Keratinocyte (primary cell): ENCODE data around the gene CPNE1.

ENCODE experiments used
- CTCF ChIP-seq, 3 experiments: IDR thresholded peaks in 1 of 3; conservative IDR thresholded peaks in 1 of 3; optimal IDR thresholded peaks in 1 of 3; 2 replicates in 2 of 3; 3 replicates in 1 of 3; pipeline versions ENCODE3 to v1.5.1; 2011; ENCODE audit warnings: low read length in 3 of 3, mild to moderate bottlenecking in 3 of 3, moderate library complexity in 2 of 3, control low read depth in 1 of 3, inconsistent platforms in 1 of 3; ENCODE audit not compliant: insufficient read depth in 2 of 3; ENCODE audit errors: extremely low read depth in 1 of 3
- EZH2 ChIP-seq: IDR thresholded peaks from one replicate; pipeline ENCODE4 v1.6.1; 2012; ENCODE audit warnings: inconsistent platforms, mild to moderate bottlenecking, low read length, moderate library complexity

- TF ChIP-seq EZH2 (no peak), CTCF (optimal IDR thresholded peaks at IDR 0.05 in 1 of 3, IDR thresholded peaks at IDR 0.05 in 1 of 3, conservative IDR thresholded peaks at IDR 0.05 in 1 of 3; ENCODE audit: extremely low read depth in 1 of 3, insufficient read depth in 2 of 3, low read length in 3 of 3) (no peak)
Observed at GRCh38 chr20:35661908-35662307, 2.8 kb downstream of the CPNE1 start.
